T follicular helper cell (primary cell): Measurements from ENCODE around the gene CHRNA5.
A peak's percentile ranks its signal among the peaks of the same experiment; 100 is the strongest.
"Not testable (repeated sequence)": the region's sequence is repeated elsewhere in the genome, so short reads cannot be mapped to it uniquely, and the experiment has no call there.

Experiments used
- DNase-seq: peaks from one replicate; pipeline ENCODE4 v3.0.0-alpha.2; 2020; ENCODE audit warnings: low read depth

Gene CHRNA5

DNA sequence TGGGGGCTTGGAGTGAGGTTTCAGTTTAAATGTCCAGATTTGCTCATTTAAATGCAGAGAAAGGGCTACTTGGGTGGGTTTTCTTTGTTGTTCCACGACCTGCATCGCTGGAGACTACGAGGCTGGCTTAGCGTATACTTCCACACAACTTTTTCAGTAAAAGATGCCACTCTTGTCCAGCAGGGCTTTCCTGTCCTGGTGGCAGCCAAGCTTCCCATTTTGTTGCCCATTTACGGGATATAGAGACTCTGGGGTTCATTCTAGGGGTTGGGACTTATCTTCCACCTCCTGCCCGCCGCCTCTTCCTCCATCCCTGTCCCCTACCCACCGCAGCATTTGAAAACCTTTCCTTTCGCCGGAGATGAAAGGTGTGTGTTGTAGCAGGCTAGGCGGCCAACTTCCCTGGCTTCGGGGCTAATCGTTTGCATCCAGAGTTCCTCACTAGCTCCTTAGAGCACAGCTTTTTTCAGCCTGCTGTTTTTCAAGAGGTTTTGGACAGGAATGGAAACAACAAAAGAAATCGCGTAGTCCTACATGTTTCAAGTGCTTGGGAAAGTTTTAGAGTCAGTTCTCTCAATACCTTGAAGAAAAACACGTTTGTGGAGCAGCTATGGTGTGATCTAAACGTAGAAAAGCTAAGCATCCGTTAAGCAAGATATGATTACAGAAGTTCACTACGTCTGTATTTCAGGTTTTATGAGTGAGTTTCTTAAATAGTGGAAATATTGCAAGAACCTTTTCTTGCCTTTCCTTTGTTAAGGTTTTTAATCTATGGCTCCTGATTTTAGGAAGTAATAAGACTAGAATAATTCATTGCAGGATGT lies 843 bp downstream of the CHRNA5 start:
- DNase-seq = no peak

DNA sequence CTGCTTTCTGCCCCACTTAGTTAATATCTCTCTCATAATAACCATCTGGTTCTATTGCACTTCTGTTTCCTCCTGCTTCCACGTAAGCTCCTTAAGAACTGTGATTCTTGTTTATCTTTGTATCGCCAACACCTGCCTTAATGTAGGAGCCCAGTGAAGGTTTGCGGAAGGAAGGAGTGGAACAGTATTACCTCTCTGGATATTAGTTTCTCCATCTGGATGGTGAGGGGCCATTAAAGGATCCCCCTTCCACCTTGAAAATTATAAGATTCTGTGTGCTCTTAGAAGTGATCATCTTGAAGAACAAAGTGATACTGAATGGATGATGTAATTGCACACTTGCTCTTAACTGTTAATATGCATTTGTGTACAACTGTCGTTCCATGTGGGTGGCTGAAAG lies 2.2 kb downstream of the CHRNA5 start:
- no peak for DNase-seq

DNA sequence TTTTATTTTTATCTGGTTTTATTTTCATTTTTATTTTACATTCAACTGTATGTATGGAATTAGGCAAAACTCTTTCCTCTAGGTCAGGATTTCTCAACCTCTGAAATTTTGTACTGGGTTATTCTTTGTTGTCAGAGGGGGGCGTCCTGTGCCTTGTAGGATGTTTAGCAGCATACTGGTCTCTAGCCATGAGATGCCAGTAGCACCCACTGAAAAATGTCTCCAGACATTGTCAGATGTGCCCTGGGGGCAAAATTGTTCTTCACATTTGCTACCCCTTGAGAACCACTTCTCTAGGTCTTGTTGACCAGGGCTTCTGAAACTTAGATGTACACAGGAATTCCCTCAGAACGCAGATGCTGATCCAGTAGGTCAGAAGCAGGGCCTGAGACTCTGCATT lies 5.4 kb downstream of the CHRNA5 start:
- DNase-seq = no peak

DNA sequence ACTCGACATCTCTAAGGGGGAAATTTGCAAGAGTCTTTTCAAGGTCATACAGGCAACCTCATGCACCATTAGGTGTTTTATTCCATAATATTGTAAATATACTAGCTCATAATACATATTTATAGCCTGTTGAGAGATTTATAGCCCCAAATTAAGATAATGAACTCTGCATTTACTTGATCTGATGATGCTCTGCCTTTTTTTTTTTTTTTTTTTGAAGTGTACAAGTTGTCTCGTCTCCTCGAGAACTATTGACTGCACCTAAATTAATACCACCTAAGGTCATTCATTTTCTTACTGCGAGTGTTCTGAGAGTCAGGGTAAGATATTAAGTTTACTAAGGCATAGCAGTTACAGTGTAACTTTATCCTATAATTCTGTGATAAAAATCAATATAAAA lies 6.1 kb downstream of the CHRNA5 start:
- DNase-seq = no peak

DNA sequence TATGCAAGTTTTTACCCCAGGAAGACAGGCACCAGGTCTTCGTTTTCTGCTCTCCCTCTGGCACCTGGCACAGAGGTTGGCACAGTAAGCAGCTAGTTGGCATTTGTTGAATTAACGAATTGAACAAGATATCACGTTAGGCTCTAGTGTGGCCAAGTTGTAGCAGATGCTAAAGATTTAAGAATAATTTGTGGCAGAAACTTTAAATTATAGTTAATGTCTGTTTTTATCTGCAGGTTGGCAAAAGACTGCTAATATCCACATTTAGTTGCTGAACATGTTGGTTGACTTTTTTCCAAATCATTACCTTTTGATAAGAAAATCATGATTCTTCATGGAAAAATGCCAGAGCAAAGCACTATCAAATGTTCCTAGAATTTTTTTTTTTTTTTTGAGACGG lies 8.1 kb downstream of the CHRNA5 start:
- no peak for DNase-seq

DNA sequence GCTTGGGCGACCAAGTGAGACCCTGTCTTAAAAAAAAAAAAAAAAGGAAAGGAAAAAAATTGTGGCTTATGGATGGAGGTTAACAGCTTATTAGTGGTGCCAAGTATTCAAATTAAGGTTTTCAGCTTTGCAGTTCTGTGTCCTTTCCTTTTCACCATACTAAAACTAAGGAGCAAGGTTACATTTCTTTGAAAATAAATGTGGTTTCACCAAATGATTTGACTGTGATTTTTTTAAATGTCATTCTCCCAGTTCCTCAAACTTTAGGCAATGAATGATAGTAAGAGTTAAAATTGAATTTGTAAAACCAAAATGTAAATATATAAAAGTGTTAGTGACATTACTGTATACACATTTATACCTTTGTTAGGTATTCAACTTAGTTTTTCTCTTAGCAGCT lies 9.6 kb downstream of the CHRNA5 start:
- DNase-seq = no peak

DNA sequence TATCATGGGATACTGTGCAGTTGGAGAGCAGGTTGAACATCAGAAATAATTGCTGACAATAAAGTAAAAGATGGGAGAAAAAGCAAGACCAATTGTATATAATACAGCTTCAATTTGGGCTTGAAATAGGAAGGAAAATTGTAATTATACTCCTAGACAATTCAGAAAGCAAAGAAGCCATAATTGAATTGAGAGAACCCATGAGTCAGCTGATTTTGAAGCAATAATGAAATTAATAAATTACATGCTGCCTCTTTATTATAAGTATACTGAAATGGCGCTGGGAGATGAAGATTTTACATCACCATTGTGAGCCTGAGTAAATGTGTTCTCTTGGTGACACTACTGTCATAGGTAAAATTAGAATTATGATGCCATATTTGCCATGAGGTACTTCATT lies 32.3 kb downstream of the CHRNA5 start:
- DNase-seq = no peak

DNA sequence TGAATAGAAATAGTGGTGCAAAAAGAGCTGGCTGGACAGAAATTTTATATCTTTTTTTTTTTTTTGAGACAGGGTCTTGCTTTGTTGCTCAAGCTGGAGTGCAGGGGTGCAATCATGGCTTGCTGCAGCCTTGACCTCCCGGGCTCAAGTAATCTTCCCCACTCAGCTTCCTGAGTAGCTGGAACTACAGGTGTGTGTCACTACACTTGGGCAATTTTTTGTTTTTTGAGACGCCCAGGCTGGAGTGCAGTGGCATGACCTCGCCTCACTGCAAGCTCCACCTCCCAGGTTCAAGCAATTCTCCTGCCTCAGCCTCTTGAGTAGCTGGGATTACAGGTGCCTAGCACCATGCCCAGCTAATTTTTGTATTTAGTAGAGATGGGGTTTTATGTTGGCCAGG lies 33.0 kb downstream of the CHRNA5 start:
- DNase-seq = no peak

DNA sequence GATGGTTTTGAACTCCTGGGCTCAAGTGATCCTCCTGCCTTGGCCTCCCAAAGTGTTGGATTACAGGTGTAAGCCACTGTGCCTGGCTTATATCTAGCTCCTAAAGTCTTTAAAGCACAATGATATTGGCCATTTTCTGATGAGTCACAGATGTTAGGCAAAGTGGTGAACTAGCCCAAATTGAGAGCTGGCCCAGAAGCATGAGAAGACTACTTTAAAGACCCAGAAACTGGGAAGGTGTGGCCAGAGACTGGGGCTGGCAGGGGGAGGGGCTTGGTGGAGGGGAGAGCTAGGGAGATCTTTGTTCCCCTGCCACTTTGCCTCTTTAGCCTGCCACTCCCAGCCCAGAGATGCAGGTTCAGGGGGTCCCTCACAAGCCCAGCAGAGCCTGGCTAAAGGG lies 33.9 kb downstream of the CHRNA5 start:
- no peak for DNase-seq

DNA sequence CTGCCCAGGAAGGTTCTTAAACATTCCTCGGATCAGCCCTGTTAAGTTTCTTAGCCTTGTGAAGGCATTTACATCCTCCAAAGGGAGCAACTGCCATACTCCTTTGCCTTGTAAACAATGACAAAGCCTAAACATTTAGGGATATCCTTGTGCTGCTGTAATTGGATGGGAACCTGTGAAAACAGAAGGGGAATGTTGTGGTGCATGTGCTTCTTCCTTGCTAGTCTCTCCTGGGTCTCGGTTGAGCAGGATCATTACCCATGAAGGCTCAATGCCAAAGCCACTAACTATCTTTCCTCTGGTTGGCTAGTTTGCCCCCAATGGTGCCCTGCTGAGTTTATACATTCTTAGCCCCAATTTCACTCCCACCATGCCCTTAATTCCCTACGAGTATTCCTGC lies 38.1 kb downstream of the CHRNA5 start:
- DNase-seq = no peak

DNA sequence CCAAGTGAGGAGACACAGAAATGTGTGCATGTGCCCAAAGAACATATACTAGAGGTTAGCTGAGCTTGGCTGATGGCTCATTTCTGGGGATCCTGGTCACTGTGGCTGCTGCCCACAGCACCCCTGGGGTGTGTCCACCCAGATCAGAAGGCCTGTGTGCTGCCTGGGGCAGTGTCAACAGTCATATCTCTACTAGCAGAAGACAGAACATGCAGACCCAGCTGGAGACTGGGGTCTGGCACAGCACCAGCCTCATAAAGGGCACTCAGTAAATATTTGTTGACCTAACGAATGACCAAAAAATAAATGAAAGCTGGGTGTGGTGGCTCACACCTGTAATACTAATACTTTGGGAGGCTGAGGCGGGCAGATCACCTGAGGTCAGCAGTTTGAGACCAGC lies 39.1 kb downstream of the CHRNA5 start:
- no peak for DNase-seq

DNA sequence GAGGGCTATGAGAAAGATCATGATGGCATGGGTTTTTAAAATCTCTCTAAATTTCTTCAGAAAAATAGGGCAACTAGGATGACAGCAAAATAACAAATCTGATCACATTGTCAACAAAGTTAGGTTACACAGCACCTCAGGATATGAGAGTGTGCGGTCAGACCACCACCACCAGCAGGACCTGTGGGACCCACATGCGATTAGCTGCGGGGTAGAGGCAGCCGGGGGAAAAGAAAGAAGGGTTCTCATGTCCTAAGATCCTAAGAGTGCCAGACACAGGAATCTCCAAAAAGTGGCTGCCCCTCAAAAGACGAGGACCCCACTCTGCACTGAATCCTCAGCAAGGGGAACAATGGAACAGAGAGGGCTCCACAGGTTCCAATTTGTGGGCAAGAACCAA lies 39.9 kb downstream of the CHRNA5 start:
- no peak for DNase-seq

DNA sequence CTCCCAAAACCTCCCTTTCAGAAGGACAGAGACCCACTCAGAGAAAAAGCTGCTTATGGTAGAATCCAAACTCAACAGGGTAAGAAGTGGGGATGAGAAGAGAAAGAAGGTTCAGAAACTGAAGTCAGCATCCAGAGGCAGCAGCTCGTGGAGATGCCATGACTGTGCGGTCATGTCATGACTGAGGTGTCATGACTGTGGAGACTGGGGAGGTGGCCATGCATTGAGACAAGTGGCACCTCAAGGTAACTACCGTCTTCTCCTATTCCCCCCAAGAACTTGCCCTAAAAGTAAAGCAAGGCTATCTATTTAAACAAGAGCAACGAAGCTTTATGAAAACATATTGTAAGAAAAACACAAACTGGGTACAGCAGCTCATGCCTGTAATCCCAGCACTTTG lies 40.4 kb downstream of the CHRNA5 start:
- DNase-seq = no peak

DNA sequence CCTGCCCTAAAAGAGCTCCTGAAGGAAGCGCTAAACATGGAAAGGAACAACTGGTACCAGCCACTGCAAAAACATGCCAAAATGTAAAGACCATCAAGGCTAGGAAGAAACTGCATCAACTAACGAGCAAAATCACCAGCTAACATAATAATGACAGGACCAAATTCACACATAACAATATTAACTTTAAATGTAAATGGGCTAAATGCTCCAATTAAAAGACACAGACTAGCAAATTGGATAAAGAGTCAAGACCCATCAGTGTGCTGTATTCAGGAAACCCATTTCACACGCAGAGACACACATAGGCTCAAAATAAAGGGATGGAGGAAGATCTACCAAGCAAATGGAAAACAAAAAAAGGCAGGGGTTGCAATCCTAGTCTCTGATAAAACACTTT lies 44.2 kb downstream of the CHRNA5 start:
- not testable (repeated sequence) for DNase-seq

DNA sequence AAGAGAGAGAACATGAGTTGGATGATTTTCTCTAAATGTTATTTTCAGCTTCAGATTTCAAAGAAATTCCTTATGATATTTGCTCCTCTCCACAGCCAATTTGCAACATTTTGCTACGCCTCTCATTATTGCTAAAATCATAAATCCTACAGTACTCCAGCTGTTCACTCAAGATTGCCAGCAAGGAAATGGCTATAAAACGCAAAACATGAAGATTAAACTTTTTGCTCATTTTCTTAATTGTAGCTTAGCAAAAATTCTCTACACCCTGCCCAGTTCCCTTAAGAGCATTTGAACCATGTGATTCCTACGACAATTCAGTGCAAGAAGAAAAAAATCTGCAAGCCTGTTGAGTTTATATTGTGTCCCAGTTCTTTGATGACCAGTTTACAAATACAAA lies 48.7 kb downstream of the CHRNA5 start:
- no peak for DNase-seq

DNA sequence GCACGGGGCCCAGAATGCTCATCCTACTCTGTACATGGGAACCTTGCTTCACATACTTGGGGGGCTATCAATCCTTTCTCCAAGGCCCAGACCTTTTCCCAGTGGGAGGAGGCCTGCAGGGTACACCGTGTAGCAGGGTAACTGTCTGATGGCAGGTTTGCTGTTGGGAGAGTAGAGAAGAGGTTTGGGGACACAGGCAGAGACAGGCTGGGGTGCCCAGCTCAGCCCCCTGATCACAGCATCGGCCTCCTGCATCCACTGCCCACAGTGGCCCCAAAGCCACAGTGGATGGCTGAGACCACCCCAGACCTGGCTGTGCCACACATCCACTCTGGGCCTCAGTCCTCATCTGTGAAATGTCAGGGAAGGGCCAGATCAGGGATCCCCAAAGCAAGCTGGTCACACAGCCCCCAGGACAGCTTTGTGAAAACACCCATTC lies 49.9 kb downstream of the CHRNA5 start:
- no peak for DNase-seq

DNA sequence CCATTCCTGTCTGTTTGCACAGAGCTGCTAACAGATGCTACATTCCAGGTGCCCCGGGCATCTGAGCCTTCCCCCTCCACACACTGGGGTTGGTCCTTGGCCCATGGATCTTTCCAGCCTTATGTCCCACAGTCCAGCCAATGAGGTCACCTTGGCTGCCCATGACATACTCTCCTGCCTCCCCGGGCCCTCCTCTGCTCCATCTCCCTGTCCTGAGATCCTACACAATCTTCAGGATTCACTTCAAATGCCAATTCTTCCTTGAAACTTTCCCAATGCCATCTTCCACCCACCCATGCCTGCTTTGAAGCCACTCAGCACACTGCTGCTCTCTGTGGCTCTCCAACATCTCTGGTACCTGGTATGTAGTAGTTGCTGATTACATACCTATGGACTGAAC lies 51.2 kb downstream of the CHRNA5 start:
- DNase-seq = no peak

DNA sequence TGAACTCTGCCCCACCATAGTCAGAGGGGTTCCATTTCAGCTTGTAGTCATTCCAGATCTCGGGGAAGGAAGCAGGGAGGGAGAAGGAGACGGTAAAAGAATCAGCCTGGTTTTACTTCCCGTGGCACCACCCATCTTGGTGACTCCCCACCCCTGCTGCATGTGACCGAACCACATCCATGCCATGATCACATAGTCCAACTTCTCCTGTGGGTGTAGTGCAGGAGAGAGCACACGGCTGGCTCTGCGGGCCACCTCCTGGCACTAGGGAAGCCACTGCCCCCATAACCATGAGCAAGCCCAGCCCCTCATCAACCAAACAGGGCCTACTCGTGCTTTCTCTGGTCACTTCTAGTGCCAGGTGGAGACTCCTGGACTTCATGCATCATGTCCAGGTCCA lies 51.8 kb downstream of the CHRNA5 start:
- no peak for DNase-seq

DNA sequence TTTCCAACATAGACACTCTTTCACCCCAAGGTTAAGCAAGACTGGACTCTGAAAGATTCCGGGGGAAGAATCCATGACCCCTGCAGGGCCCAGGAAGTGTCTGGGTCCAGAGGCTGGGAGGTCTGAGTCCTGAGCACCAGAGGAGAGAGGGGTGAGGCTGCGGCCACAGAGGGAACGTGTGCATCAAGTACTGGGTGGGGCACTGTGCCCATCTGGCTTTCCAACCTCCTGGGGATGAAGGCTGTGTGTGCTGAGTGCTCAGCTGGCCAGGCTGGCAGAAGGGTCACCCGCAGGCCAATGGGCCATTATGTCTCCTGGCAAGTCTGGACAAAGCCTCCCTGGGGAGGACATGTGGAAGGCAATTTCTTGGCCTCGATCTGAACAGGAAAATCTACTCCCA lies 52.2 kb downstream of the CHRNA5 start:
- no peak for DNase-seq

DNA sequence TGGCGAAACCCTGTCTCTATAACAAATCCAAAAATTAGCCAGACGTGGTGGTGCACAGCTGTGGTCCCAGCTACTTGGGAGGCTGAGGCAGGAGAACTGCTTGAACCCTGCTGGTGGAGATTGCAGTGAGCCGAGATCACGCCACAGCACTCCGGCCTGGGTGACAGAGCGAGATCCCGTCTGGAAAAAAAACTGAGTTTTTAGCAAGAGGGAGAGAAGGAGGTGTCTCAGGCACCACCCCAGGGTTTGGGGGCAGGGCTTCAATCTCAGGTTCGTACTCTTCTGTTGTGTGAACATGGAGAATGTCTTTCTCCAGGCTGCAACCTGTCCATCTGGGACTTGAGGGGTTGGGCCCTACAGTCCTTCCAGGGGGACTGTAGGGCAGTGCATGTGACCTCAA lies 52.7 kb downstream of the CHRNA5 start:
- no peak for DNase-seq

DNA sequence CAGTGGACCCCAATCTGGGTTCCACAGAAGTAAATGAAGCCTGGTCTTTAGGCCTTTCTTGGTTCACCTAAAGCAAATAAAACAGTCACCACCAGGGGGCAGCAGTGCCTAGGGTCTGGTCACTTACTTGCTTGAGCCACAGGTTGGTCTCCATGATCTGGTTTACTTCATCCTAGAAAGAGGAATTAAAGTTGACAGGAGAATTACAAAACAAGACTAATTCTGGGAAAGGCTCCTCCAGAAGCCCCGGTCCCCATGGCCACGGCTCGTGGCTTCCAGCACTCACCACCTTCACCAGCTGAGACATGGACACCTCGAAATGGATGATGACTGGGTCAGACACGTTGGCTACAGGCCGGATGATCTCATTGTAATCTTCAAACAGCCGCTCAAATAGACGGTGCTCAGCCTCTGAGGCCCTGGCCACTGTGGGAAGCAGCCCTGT lies 53.2 kb downstream of the CHRNA5 start:
- peak; percentile 60 for DNase-seq

DNA sequence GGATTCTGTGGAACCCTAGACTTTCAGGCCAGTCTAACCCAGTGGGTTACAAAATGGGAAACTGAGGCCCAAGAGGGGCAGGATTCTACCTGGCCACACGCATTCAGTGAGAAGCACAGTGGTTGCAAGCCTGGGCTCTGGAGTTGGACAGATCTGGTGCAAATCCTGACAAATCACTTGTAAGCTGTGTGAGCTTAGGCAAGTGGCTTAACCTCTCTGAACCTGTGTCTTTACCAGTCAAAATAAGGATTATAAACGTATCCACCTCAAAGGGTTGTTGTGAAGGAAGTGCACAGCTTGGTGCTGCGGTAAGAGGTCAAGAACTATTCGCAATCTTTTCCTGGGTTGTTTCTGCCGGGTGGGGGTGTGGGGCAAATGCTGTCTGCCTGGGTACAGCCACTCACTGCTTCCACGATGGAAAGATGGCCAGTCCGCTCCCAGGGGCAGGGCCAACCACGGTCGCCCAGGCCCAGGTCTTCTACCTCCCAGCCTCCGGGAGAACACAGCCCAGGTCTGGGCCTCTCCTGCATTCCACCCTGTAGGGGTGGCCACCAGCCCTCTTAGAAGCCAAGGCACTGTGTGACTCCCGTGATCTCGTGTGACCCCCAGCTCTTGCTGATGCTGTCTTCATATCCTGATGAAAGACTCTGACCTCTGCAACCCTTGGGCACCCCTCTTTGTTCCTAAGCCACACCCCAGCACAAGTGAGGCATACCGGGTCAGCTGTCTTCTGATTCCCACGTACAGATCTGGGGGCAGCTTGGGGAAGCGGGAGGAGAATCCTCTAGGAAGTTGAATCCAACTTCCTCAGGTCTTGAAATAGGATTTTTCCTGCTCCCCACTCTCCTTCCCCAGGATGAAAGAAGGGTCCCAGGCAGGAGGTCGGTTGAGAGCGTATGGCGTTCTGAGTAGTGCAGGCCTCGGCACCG lies 54.0 kb downstream of the CHRNA5 start:
- DNase-seq = no peak

DNA sequence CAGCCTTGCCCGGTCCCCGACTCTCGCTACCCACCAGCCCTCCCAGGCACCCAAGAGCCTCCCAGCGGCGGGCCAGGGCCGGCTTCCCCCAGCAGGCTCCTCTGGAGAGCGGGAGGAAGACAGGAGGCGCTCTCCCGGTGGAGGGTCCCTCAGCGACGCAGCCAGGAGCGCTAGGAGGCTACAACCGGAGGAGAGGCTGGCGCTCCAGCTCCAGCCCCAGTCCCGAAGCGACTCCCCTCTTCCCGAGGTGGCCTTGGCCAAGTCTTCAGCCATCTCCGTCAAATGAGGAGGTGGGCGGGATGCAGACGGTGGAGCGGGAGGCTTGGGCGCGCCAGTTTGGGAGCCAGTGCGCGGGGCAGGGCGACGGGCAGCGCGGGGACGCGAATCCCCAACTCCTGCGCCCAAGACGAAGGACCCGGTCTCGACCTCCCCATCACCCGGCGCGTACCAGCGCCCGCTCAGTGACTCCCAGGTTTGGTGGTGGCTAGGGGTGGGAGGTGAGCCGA lies 54.8 kb downstream of the CHRNA5 start:
- no peak for DNase-seq
